K562 (cell line): ENCODE results near the gene NDUFB3. TPM values are rescaled to one million over a fixed set of nuclear protein-coding genes. Genes with fewer than 3 reads are reported as not detected.

ENCODE experiments used
- ATAC-seq: fragments of 200-7000 bp; cut with Tn5 transposase; 3 replicates; pipeline ENCODE4 v1.9.1; 2020; ENCODE audit warnings: moderate library complexity
- Bru-seq: library from RNA; stranded (reverse); fragments of 400-500 nt; gene quantifications from one replicate; lab custom pipeline; 2021; lab: Mats Ljungman, UMichigan
- BruChase-seq, 2 experiments: library from RNA; stranded (reverse); fragments of 400-500 nt; gene quantifications; one replicate each; lab custom pipeline; 2021; lab: Mats Ljungman, UMichigan
- BruUV-seq: library from RNA; stranded (reverse); fragments of 400-500 nt; replicated peaks from 2 replicates; lab custom pipeline; 2021; lab: Mats Ljungman, UMichigan
- CTCF ChIA-PET: fragments of 300-600 bp; formaldehyde crosslinking; extraction: SDS; loops from one replicate; lab custom pipeline; 2021; ENCODE audit warnings: low intra/inter-chr PET ratio; lab: Yijun Ruan, JAX
- POLR2A ChIA-PET: fragments of 300-600, 350-650 bp; sonication (Branson Sonifier 250); formaldehyde crosslinking; extraction: SDS; loops from one replicate; lab custom pipeline; 2021; ENCODE audit warnings: antibody characterized with exemption, inconsistent platforms; lab: Yijun Ruan, JAX
- DNase-seq, 4 experiments: peaks; one replicate each; pipeline versions ENCODE4 v3.0.0 to v3.0.0-alpha.2; 2011 to 2018; ENCODE audit warnings: low spot score in 3 of 4, mixed read lengths in 3 of 4; ENCODE audit errors: extremely low read depth in 1 of 4
- FAIRE-seq: peaks from 2 replicates; lab custom pipeline; 2011; peaks lifted over from hg19 to GRCh38; lab: Jason Lieb, UNC
- H2AFZ ChIP-seq: 2 replicates; pipeline ENCODE4 v1.6.0; 2011; ENCODE audit warnings: low read depth, low read length, control low read depth, inconsistent platforms
- H3K27ac ChIP-seq: fragments of 200-600 bp; 3 replicates; pipeline ENCODE4 v1.8.0; 2011; ENCODE audit warnings: low read depth, mild to moderate bottlenecking, control low read depth, inconsistent platforms, low read length, moderate library complexity, mixed read lengths; ENCODE audit errors: extremely low read depth
- H3K27me3 ChIP-seq, 2 experiments: fragments of 300-600 bp in 1 of 2; 2 replicates in 1 of 2; 3 replicates in 1 of 2; pipeline versions ENCODE4 v1.6.0 to v1.8.0; 2011; ENCODE audit warnings: inconsistent platforms in 2 of 2, low read length in 2 of 2, mild to moderate bottlenecking in 1 of 2, mixed read lengths in 1 of 2, moderate library complexity in 1 of 2; ENCODE audit not compliant: control insufficient read depth in 2 of 2, insufficient read depth in 2 of 2
- H3K36me3 ChIP-seq: fragments of 300-600 bp; 3 replicates; pipeline ENCODE4 v1.8.0; 2011; ENCODE audit warnings: mild to moderate bottlenecking, low read length, inconsistent platforms; ENCODE audit not compliant: control insufficient read depth, insufficient read depth
- H3K4me1 ChIP-seq, 2 experiments: fragments of 200-600 bp in 1 of 2; replicated peaks in 1 of 2; 2 replicates in 1 of 2; 3 replicates in 1 of 2; pipeline versions ENCODE4 v1.5.1 to v1.8.0; 2011; ENCODE audit warnings: inconsistent platforms in 2 of 2, low read length in 2 of 2, mild to moderate bottlenecking in 1 of 2, mixed read lengths in 1 of 2, moderate library complexity in 1 of 2; ENCODE audit not compliant: control insufficient read depth in 2 of 2, insufficient read depth in 2 of 2
- H3K4me2 ChIP-seq: 2 replicates; pipeline ENCODE4 v1.6.1; 2011; ENCODE audit warnings: low read length, control low read depth, inconsistent platforms, mixed read lengths; ENCODE audit not compliant: insufficient read depth
- H3K4me3 ChIP-seq: fragments of 200-600 bp; sonication (generic), shearing (Covaris generic); 2 replicates; pipeline ENCODE4 v1.5.1; 2016; ENCODE audit warnings: control low read depth, inconsistent platforms
- H3K79me2 ChIP-seq: fragments of 200-600 bp; 3 replicates; pipeline ENCODE4 v1.8.0; 2011; ENCODE audit warnings: low read length, inconsistent platforms; ENCODE audit not compliant: control insufficient read depth, insufficient read depth
- H3K9ac ChIP-seq, 2 experiments: 2 replicates each; pipeline versions ENCODE4 v1.6.0 to v1.6.1; 2011; ENCODE audit warnings: low read depth in 2 of 2, low read length in 2 of 2, control low read depth in 1 of 2, inconsistent platforms in 1 of 2, mild to moderate bottlenecking in 1 of 2, mixed read lengths in 1 of 2; ENCODE audit not compliant: insufficient read depth in 1 of 2
- H3K9me1 ChIP-seq: one replicate; pipeline ENCODE4 v1.6.0; 2011; ENCODE audit warnings: inconsistent platforms, mild to moderate bottlenecking, low read length, moderate library complexity; ENCODE audit not compliant: control insufficient read depth, insufficient read depth
- H3K9me3 ChIP-seq: replicated peaks from 2 replicates; pipeline ENCODE4 v1.5.1; 2011; ENCODE audit warnings: low read depth, low read length, inconsistent platforms; ENCODE audit not compliant: control insufficient read depth, insufficient read depth
- H4K20me1 ChIP-seq: replicated peaks from 2 replicates; pipeline ENCODE4 v1.6.1; 2011; ENCODE audit warnings: low read length, inconsistent platforms, mixed read lengths; ENCODE audit not compliant: control insufficient read depth, insufficient read depth
- CREB1 ChIP-seq, 2 experiments: sonication (generic) in 1 of 2; formaldehyde crosslinking in 1 of 2; IDR thresholded peaks; 2 replicates each; pipeline versions ENCODE4 v1.6.1 to v1.8.0; 2012 to 2022; ENCODE audit warnings: inconsistent platforms in 1 of 2, mild to moderate bottlenecking in 1 of 2, missing genetic modification reagents in 1 of 2, moderate library complexity in 1 of 2
- RFX1 ChIP-seq: fragments of 450-650 bp; IDR thresholded peaks from 2 replicates; pipeline ENCODE4 v1.6.1; 2016; ENCODE audit warnings: mild to moderate bottlenecking, moderate library complexity
- WGBS: fragments of 100-300 bp; shearing (Covaris generic); methylation state at CpG from one replicate; pipeline ENCODE4 v1.1.6; 2016; ENCODE audit warnings: low coverage, mixed read lengths; ENCODE audit not compliant: insufficient coverage; ENCODE audit errors: missing lambda C conversion rate; 5-methylcytosine and 5-hydroxymethylcytosine counted together
- in situ Hi-C: fragments of 300-500 bp; cut with MboI; formaldehyde crosslinking; loops from 4 replicates; pipeline ENCODE4 v1.15.0; 2018; ENCODE audit warnings: inconsistent platforms, mixed read lengths
- intact Hi-C: fragments of 100-400 bp; cut with micrococcal nuclease; formaldehyde crosslinking; loops from 2 replicates; pipeline ENCODE4 v1.14.2; 2022
- long read RNA-seq, 3 experiments: library from polyadenylated mRNA in 2 of 3; library from RNA in 1 of 3; unstranded in 2 of 3; stranded (forward) in 1 of 3; transcript quantifications; one replicate each; pipeline ENCODE4 v2.0.0, GENCODE V29; 2019 to 2022
- polyA minus RNA-seq, 3 experiments: library from RNA; depleted of rRNA, polyadenylated mRNA; stranded (reverse); fragments of >200 nt; gene quantifications; 2 replicates each; pipeline ENCODE4 v1.2.3, GENCODE V29; 2011
- polyA plus RNA-seq, 8 experiments: library from polyadenylated mRNA; depleted of rRNA in 4 of 8; stranded (reverse) in 5 of 8; unstranded in 3 of 8; fragments of >200 nt; fragmentation: Nextera tagmentation in 2 of 8; fragmentation: Illumina TruSeq in 1 of 8; extraction: Ambion mirVana in 2 of 8; extraction: Trizol in 1 of 8; gene quantifications; 2 replicates each; pipeline versions ENCODE4 v1.2.1 to v1.2.3, GENCODE V29; 2011 to 2014; ENCODE audit warnings: inconsistent platforms in 1 of 8, missing spikeins in 1 of 8
- total RNA-seq, 7 experiments: library from RNA; depleted of rRNA in 6 of 7; stranded (reverse); fragments of >200 nt in 6 of 7; fragmentation: Illumina TruSeq in 2 of 7; extraction: Trizol in 2 of 7; gene quantifications; 2 replicates each; pipeline versions ENCODE4 v1.2.1 to v1.2.3, GENCODE V29; 2011 to 2021; ENCODE audit warnings: low replicate concordance in 1 of 7
- TF ChIP-seq, protein P1 (sequence below), 2 experiments: fragments of 450-650 bp in 1 of 2; IDR thresholded peaks; 2 replicates each; pipeline ENCODE4 v1.6.1; 2011 to 2017; ENCODE audit warnings: low read depth in 2 of 2, antibody characterized with exemption in 1 of 2, borderline replicate concordance in 1 of 2, low read length in 1 of 2, mild to moderate bottlenecking in 1 of 2, mixed read lengths in 1 of 2; ENCODE audit not compliant: control insufficient read depth in 1 of 2
- TF ChIP-seq, protein P2 (sequence below), 2 experiments: IDR thresholded peaks; 2 replicates each; pipeline ENCODE4 v1.6.1; 2012; ENCODE audit warnings: improper control_type of control experiment in 2 of 2, low read depth in 2 of 2, low read length in 2 of 2, borderline replicate concordance in 1 of 2

Gene NDUFB3
- total RNA-seq (2011; cell fraction: chromatin; rRNA removed; ENCODE audit: low replicate concordance): 4.1 and 9.5 TPM in 2 replicates
- total RNA-seq (2011; cell fraction: nucleolus; rRNA removed): 6.4 and 7.8 TPM in 2 replicates
- 11.7 and 11.8 TPM in 2 replicates for total RNA-seq (2011; cell fraction: nucleoplasm; rRNA removed)
- total RNA-seq (2014; rRNA removed): 116 and 156 TPM in 2 replicates
- total RNA-seq (2014; rRNA removed; fragmentation: Illumina TruSeq; extraction: Trizol): 202 and 209 TPM in 2 replicates
- total RNA-seq (2015; rRNA removed; fragmentation: Illumina TruSeq; extraction: Trizol): 138 and 152 TPM in 2 replicates
- total RNA-seq (2021): 127 and 142 TPM in 2 replicates
- 121 and 152 TPM in 2 replicates for polyA plus RNA-seq (2011; rRNA removed)
- 21.4 and 72.0 TPM in 2 replicates for polyA plus RNA-seq (2011; cell fraction: cytosol; rRNA removed)
- 13.2 and 33.7 TPM in 2 replicates for polyA plus RNA-seq (2011; cell fraction: nucleus; rRNA removed)
- polyA plus RNA-seq (2012): 97.7 and 221 TPM in 2 replicates
- 126 and 130 TPM in 2 replicates for polyA plus RNA-seq (2014; fragmentation: Illumina TruSeq; extraction: Trizol)
- 100 to 1,000 TPM; 679 to 786 TPM for polyA plus RNA-seq (2014; fragmentation: Nextera tagmentation; extraction: Ambion mirVana)
- 230 and 235 TPM in 2 replicates for polyA plus RNA-seq (2014; rRNA removed)
- polyA minus RNA-seq (2011; rRNA and poly(A)+ RNA removed): 53.1 and 53.6 TPM in 2 replicates
- polyA minus RNA-seq (2011; cell fraction: cytosol; rRNA and poly(A)+ RNA removed): 14.2 and 17.0 TPM in 2 replicates
- 4.7 and 12.2 TPM in 2 replicates for polyA minus RNA-seq (2011; cell fraction: nucleus; rRNA and poly(A)+ RNA removed)
- Bru-seq, nascent RNA: percentile 76 among the genes with signal in this experiment
- percentile 69 among the genes with signal in this experiment for BruChase-seq, experiment 1, labeled RNA remaining after a 2-hour chase
- BruChase-seq, experiment 2, labeled RNA remaining after a 6-hour chase: percentile 68 among the genes with signal in this experiment
- long read RNA-seq, experiment 1, transcript NDUFB3-204 (4 exons, 547 nt): minor isoform, 5 of 166 reads
- long read RNA-seq, experiment 1, transcript NDUFB3-201 (3 exons, 755 nt): major isoform, 140 of 166 reads
- long read RNA-seq, experiment 1, partial matches to known transcripts: 9 of 166 reads
- long read RNA-seq, experiment 1, other reads (novel, unspliced or antisense): 6 of 166 reads
- long read RNA-seq, experiment 2, transcript NDUFB3-201 (3 exons, 755 nt): major isoform, 106 of 128 reads
- long read RNA-seq, experiment 2, partial matches to known transcripts: 18 of 128 reads
- long read RNA-seq, experiment 2, other reads (novel, unspliced or antisense): 4 of 128 reads
- long read RNA-seq, experiment 3, transcript NDUFB3-204 (4 exons, 547 nt): minor isoform, 5 of 98 reads
- long read RNA-seq, experiment 3, transcript NDUFB3-201 (3 exons, 755 nt): major isoform, 83 of 98 reads
- long read RNA-seq, experiment 3, partial matches to known transcripts: 7 of 98 reads
- long read RNA-seq, experiment 3, other reads (novel, unspliced or antisense): 3 of 98 reads

DNA sequence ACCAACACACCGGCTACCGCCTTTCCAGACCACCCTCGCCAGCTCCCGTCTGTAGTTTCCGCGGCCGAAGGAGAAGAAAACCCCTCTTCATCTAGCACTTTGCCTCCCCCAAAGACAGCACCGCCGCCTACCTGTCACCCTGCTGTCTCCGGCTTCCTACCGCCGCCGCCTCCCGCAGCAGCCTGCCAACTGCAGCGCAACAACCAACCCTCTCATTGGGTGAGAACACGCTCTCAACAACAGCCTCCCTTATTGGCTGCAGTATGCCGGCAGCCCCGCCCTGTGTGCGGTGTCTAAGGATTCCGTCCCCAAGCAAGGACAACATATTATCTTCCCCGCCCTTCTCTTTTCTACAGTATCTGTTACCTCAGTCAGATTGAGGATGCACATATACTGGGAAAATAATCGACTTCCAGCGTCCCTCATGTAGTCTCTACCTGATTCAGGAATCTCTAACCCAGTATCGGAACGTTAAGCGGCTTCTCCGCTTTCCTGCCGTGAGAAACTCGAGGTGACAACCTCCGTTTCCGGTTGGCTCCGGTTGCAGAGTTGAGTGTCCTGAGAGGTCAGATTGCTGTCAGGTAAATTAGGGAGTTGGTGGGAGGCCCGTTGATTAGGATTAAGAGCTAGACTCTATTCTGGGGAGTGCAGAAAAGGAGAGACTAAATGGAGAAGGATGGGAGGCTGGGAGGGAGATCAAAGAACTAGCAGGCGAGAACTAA lies at the start of gene NDUFB3, which contains the start of gene HYCC2:
Gene NDUFB3, plus strand, starts transcription at position 523 of the 722 bp plus-strand sequence. CDS start 6,882 bp downstream, outside the sequence.
Gene HYCC2, minus strand, starts transcription at position 193 of the 722 bp plus-strand sequence. CDS start 47,662 bp downstream, outside the sequence.
- no peaks in the 10 kb centered on the region for H3K9me3 ChIP-seq
- peak within 1 kb of the TSS; percentile 99 for H3K27ac ChIP-seq
- peak within 1 kb of the TSS; percentile 91 to 92 for H3K9ac ChIP-seq
- peak within 1 kb of the TSS; percentile 83 for H3K4me3 ChIP-seq
- DNase-seq (peak; percentile 94 to 98 (median 96)), ATAC-seq (peak; percentile 92), FAIRE-seq (peak; percentile 96)
- BruUV-seq: no TSS peak
- in situ Hi-C loops: loop anchor here (10.0 kb wide), 1 partner anchor 167 kb away; no protein-coding TSS in a partner anchor
- ChIA-PET CTCF (no interaction called here), POLR2A (interaction anchor here (0.9 kb wide), 1 partner anchor 51 kb away, joined by 4 read pairs; no protein-coding TSS in a partner anchor)
- peaks cover 4% of the 10 kb centered on the region; the same call in 1 of the 2 replicates for H4K20me1 ChIP-seq
- peaks cover 3% of the 10 kb centered on the region for H3K9me1 ChIP-seq
- intact Hi-C loops: loop anchor here (1.0 to 5.0 kb wide), 3 partner anchors 47 to 161 kb away; no protein-coding TSS in a partner anchor
- H2AFZ ChIP-seq: peak within 1 kb of the TSS; percentile 99
- WGBS: 1% methylated on average over 33 of the region's 34 CpGs
- H3K79me2 ChIP-seq: peaks cover 88% of the 10 kb centered on the region
- H3K4me1 ChIP-seq: peaks cover 4 to 5% of the 10 kb centered on the region in 2 experiments; a peak in 3 of 5 replicates
- peaks cover 9% of the 10 kb centered on the region; the same call in 1 of the 3 replicates for H3K36me3 ChIP-seq
- no peaks in the 10 kb centered on the region for H3K27me3 ChIP-seq
- peak within 1 kb of the TSS; percentile 91 for H3K4me2 ChIP-seq
- no peak for TF ChIP-seq CREB1 (IDR thresholded peaks at IDR 0.05)
- TF ChIP-seq CREB1 (CRISPR knock-in tag; IDR thresholded peaks at IDR 0.05): no peak
- TF ChIP-seq, protein P1, sequence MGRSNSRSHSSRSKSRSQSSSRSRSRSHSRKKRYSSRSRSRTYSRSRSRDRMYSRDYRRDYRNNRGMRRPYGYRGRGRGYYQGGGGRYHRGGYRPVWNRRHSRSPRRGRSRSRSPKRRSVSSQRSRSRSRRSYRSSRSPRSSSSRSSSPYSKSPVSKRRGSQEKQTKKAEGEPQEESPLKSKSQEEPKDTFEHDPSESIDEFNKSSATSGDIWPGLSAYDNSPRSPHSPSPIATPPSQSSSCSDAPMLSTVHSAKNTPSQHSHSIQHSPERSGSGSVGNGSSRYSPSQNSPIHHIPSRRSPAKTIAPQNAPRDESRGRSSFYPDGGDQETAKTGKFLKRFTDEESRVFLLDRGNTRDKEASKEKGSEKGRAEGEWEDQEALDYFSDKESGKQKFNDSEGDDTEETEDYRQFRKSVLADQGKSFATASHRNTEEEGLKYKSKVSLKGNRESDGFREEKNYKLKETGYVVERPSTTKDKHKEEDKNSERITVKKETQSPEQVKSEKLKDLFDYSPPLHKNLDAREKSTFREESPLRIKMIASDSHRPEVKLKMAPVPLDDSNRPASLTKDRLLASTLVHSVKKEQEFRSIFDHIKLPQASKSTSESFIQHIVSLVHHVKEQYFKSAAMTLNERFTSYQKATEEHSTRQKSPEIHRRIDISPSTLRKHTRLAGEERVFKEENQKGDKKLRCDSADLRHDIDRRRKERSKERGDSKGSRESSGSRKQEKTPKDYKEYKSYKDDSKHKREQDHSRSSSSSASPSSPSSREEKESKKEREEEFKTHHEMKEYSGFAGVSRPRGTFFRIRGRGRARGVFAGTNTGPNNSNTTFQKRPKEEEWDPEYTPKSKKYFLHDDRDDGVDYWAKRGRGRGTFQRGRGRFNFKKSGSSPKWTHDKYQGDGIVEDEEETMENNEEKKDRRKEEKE (IDR thresholded peaks at IDR 0.05; ENCODE audit: borderline replicate concordance in 1 of 2, control insufficient read depth in 1 of 2, low read depth in 2 of 2, low read length in 1 of 2): peak in 1 of 2 experiments; percentile 53; a peak in 1 of 4 replicates
- TF ChIP-seq RFX1: peak; percentile 39; the same call in 1 of the 2 replicates
- TF ChIP-seq, protein P2, sequence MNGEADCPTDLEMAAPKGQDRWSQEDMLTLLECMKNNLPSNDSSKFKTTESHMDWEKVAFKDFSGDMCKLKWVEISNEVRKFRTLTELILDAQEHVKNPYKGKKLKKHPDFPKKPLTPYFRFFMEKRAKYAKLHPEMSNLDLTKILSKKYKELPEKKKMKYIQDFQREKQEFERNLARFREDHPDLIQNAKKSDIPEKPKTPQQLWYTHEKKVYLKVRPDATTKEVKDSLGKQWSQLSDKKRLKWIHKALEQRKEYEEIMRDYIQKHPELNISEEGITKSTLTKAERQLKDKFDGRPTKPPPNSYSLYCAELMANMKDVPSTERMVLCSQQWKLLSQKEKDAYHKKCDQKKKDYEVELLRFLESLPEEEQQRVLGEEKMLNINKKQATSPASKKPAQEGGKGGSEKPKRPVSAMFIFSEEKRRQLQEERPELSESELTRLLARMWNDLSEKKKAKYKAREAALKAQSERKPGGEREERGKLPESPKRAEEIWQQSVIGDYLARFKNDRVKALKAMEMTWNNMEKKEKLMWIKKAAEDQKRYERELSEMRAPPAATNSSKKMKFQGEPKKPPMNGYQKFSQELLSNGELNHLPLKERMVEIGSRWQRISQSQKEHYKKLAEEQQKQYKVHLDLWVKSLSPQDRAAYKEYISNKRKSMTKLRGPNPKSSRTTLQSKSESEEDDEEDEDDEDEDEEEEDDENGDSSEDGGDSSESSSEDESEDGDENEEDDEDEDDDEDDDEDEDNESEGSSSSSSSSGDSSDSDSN (IDR thresholded peaks at IDR 0.05; ENCODE audit: borderline replicate concordance in 1 of 2, low read depth in 2 of 2, low read length in 2 of 2): peak; percentile 32 to 77; a peak in 1 of 4 replicates
